HG03175 (cell line): Measurements from ENCODE around the gene OR6B2.

ENCODE experiments used
- ATAC-seq: cut with Tn5 transposase; IDR thresholded peaks from one replicate; pipeline ENCODE4 v1.9.1; 2021; ENCODE audit warnings: mild to moderate bottlenecking, moderate library complexity; ENCODE audit not compliant: unreplicated experiment

Gene OR6B2

GRCh38 chr2:239983004-239983778 is 47.0 kb downstream of the OR6B2 start:
- ATAC-seq: no peak
